ENCODE data around the gene MAPK10.
A peak's percentile ranks its signal among the peaks of the same experiment; 100 is the strongest.
"Not testable (repeated sequence)": the region's sequence is repeated elsewhere in the genome, so short reads cannot be mapped to it uniquely, and the experiment has no call there.

The MAPK10 gene

DNA sequence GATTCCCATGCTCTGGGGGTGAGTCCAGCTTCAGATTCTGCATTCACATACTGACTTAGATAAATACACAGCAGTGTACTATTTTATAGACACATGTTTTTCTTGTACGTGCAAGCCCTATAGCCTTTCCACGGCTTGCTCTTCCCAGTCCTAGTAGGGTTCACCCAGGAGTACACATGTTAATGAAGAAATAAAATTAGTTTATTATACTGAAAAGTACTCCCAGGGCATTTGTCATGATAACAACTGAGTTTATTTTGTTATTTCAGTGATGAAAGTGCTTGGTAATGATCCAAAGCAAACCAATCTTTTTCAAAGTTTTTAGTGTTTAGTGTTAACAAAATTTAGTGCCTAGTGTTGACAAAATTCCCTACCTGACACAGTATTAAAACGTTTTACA is 21.3 kb downstream of the MAPK10 start:
- DNase-seq (ENCODE audit: low read depth): no peak

GRCh38 chr4:86334020-86334750 is 25.7 kb downstream of the MAPK10 start:
- no peak for DNase-seq (ENCODE audit: low read depth)

GRCh38 chr4:86333236-86333635 is 26.6 kb downstream of the MAPK10 start:
- DNase-seq (ENCODE audit: low read depth): no peak

GRCh38 chr4:86330961-86331742 is 28.7 kb downstream of the MAPK10 start:
- no peak for DNase-seq (ENCODE audit: low read depth)

GRCh38 chr4:86330411-86330810 is 29.4 kb downstream of the MAPK10 start:
- not testable (repeated sequence) for DNase-seq (ENCODE audit: low read depth)

DNA sequence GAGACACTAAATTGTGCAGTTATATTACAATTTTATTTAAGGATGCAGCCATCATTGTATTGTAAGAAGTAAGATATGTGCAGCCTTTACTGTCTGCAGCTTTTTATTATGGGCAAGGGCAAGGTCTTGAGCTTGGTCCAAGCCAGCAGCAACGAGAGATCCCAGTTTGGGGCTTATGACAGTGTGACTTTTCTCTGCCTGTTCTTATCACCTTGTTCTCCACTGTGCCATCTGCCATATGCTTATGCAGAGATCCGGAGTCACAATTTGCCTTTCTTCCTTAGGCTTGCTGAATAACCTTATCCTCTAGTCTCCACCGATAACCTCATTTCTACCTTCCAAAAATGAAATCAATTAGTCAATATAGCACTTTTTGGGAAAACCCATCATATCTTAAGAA is 30.4 kb downstream of the MAPK10 start:
- DNase-seq (ENCODE audit: low read depth): no peak

DNA sequence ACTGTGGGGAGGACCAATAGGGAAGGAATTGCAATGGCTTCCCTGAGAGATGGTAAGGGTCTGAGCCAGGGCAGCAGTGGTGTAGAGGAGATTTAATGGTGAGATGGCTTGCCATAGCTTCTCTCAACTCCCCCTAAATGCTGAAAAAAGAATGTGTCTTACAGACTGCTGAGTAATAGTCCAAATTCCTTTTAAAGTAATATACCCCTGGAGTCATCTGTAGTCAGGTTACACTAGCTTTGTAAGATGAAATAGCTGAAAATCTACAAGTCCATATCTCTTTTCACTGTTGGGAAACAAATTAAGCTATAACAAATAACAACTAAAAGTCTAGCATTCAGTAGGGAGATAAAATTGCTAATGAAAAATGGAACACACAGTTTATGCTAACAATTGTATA is 33.5 kb downstream of the MAPK10 start:
- no peak for DNase-seq (ENCODE audit: low read depth)

- no peak for DNase-seq (ENCODE audit: low read depth)
Observed at GRCh38 chr4:86319390-86319789, 40.5 kb downstream of the MAPK10 start.

DNA sequence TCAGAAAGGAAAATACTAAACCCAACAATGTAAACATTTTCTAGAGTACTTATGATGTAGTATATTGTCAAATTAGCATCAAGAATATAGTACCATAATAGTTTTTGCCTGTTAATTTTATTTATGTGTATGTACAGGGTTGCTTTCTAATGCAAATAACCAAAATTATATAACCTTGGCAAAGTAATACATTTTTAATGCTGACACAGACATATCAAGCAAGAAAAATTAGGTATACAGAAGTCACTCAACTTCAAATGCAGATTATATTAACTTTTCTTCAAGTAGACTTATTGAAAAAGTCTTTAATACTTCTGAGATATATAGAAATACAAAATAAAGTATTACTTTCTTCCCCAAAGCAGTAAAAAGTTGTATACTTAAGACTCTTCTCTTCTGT is 44.3 kb downstream of the MAPK10 start:
- no peak for DNase-seq (ENCODE audit: low read depth)

GRCh38 chr4:86313656-86314055 is 46.2 kb downstream of the MAPK10 start:
- no peak for DNase-seq (ENCODE audit: low read depth)

DNA sequence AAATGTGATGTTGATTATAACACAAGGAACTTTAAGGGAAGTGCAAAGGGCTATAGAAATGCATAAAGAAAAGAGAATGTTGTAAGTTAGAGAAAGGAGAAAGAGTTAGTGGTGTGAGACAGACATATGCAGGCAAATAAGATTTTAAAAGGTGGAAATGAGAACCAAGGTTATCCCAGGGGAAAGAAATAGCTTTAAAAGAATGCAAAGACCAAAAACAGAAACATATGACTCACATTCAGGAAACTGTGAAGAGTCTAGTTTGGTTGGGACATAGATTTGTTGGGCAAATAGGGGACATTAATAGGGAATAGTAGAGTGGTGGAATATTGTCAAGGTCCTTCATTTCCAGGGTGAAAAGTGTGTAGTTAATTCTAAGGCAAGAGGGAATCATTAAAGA is 52.4 kb downstream of the MAPK10 start:
- DNase-seq (ENCODE audit: low read depth): peak; percentile 21

GRCh38 chr4:86306816-86307215 is 53.0 kb downstream of the MAPK10 start:
- peak; percentile 67 for DNase-seq (ENCODE audit: low read depth)

DNA sequence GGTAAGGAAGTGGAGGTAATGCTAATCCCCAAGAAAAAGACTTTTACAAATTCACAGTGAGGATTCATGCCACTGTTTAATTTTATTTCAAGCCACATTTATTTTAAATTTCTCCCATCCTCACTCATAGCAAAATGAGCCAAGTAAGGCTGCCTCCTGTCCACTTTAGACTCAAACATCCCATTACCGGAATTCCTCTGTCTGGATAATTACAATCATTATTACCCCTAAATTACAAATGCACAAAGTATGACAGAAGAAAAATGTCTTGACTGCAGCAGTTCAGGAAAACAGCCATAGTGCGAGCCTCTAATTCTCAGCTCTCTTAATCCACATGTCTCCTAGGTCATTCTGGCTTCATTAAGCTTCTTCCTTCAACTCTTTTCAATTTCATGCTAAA is 57.0 kb downstream of the MAPK10 start:
- DNase-seq (ENCODE audit: low read depth): no peak

GRCh38 chr4:86302251-86302650 is 57.6 kb downstream of the MAPK10 start:
- DNase-seq (ENCODE audit: low read depth): no peak

- no peak for DNase-seq (ENCODE audit: low read depth)
Observed at GRCh38 chr4:86300516-86300915, 59.3 kb downstream of the MAPK10 start.

DNA sequence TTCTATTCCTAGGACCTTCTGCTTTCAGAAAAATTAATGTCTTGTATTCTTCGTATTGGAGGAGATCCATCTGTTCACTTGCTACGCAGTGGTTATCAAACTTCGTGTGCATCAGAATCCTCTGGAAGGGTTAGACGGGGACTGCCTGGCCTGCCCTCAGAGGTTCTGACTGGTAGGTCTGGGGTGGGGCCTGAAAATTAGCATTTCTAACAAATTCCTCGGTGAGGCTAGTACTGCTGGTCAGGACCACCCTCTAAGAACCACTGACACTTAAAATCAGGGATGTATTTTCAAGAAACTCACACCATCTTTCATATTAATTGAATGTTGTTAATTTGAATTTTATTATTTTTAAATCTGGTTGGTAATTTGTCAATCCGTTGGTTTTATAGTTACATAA is 63.0 kb downstream of the MAPK10 start:
- DNase-seq (ENCODE audit: low read depth): no peak

DNA sequence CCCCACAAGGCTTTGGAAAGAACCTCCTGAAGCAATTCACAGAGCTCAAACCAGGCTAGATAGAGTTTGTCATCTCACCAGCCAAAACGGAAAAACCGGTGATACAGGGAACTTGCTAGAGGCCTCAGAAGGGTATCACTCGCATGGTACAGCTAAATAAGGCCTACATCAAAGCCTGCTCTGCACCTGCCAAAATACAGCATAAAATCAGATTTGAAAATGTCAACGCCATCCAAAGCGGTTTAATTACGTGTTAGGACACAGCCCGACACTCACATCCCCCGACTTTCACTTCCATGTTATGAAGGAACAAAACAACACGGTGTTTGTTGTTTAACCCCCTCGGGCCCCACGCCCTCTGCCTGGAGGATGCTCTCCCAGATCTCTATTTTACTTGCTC is 65.0 kb downstream of the MAPK10 start:
- DNase-seq (ENCODE audit: low read depth): no peak

- DNase-seq (ENCODE audit: low read depth): no peak
Observed at GRCh38 chr4:86291180-86291579, 68.7 kb downstream of the MAPK10 start.

DNA sequence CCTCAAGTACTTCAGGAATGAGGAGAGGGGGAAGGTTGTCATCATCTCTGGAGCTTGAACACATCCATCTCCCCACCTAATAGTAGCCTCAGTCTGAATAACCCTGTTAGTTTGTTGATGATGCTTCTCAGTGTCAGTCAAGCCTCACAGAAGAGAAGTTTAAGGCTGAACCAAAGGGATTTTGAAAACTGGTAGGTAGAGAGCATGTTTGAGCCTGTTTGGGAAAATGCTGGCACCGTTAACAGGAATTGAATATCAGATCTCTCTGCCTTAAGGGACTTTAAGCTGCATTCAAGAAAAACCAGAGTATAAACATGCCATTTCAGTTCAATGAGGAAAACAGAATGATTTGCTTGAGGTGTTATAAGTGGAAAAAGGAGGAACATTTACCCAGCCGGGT is 73.1 kb downstream of the MAPK10 start:
- DNase-seq (ENCODE audit: low read depth): no peak

GRCh38 chr4:86283371-86283770 is 76.5 kb downstream of the MAPK10 start:
- no peak for DNase-seq (ENCODE audit: low read depth)

- DNase-seq (ENCODE audit: low read depth): no peak
Observed at GRCh38 chr4:86280246-86280645, 79.6 kb downstream of the MAPK10 start.

DNA sequence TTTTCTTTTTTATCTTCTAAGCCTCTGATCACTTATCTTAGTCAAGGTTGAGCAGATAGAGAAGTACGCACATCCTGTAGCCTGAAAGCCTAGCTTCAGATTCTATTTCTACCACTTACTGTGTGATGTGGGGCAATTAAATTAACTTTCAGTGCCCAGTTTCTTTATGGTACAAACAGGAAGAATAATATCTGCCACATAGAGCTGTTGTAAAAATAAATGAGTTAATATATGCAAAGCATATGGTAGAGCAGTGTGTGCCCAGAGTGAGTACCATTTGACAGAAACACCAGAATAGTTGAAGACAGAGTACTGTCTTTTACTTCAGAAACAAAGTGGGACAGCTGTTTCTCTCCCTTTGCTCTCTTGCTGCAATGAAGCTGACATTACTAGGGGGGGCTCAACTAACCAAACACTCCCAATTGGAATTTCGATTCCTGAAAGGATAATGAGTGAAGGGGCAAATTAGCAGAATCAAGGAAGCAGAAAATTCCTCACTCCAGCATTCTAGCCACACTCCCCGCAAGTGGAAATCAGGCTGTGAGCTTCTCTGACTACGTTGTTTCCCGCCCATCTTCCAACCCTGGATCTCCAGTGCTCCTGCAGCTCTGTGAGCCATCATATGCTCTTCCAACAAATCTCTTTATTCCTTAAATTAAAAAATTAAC is 80.4 kb downstream of the MAPK10 start:
- no peak for DNase-seq (ENCODE audit: low read depth)

DNA sequence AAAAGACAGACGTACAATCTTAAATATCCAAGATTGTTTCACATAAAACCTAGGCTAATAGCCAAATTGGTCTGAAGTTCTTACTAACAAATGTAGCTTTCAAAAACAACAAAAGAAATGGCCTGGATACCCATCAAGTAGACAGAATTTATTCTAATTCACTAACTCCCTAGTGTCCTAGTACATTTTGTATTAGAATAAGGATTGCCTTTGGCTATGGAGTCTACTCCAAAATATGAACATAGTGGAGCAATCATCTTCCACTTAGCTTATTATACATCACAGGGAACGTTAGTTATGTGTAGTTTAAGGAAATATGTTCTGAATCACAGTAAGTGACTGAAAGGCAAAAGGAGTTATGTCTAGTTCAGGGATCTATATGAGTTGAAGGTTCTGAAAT is 81.7 kb downstream of the MAPK10 start:
- no peak for DNase-seq (ENCODE audit: low read depth)

All from GM04503 (cell line).